Lower leg skin (tissue), 3 donors: ENCODE results near the gene NEURL3.

Experiments used
- CTCF ChIP-seq, 3 donors: fragments of 450-650 bp; IDR thresholded peaks; one replicate each; pipeline ENCODE4 v1.5.1; 2016; ENCODE audit warnings: antibody characterized with exemption in 3 of 3, mild to moderate bottlenecking in 3 of 3, moderate library complexity in 2 of 3
- POLR2A ChIP-seq, 2 donors: fragments of 450-650 bp; IDR thresholded peaks; one replicate each; pipeline ENCODE4 v1.6.1; 2016 to 2017; ENCODE audit warnings: antibody characterized with exemption in 2 of 2, mild to moderate bottlenecking in 1 of 2, moderate library complexity in 1 of 2

- TF ChIP-seq CTCF (IDR thresholded peaks at IDR 0.05) (peak in 1 of 3 donors; percentile 61), POLR2A (IDR thresholded peaks at IDR 0.05) (no peak)
Observed at GRCh38 chr2:96509114-96509846, 4.1 kb upstream of the NEURL3 start.
